Fibroblast of skin of abdomen (primary cell): ENCODE measurements around the gene OR2L8. TPM values are rescaled to one million over a fixed set of nuclear protein-coding genes. Genes with fewer than 3 reads are reported as not detected.
"Not testable (repeated sequence)": the region's sequence is repeated elsewhere in the genome, so short reads cannot be mapped to it uniquely, and the experiment has no call there.

Experiments used
- DNase-seq: peaks from one replicate; pipeline ENCODE4 v3.0.0-alpha.2; 2013
- polyA plus RNA-seq, 2 experiments: library from polyadenylated mRNA; unstranded; fragments of 120-200 nt; gene quantifications; one replicate each; pipeline ENCODE4 v1.2.1, GENCODE V29; 2013; ENCODE audit not compliant: insufficient read length in 2 of 2

Gene OR2L8
- not detected for polyA plus RNA-seq (2013, experiment 1 of 2; ENCODE audit: insufficient read length)
- not detected for polyA plus RNA-seq (2013, experiment 2 of 2; ENCODE audit: insufficient read length)

- DNase-seq, result no peak
Observed at GRCh38 chr1:247948558-247948957, at the start of gene OR2L8. OR2L8 (plus strand) TSS chr1:247948858; CDS start chr1:247948858, 0 bp downstream.

GRCh38 chr1:247904122-247904521 lies 44.5 kb upstream of the OR2L8 start:
- no peak for DNase-seq

- no peak for DNase-seq
Observed at GRCh38 chr1:247905181-247905580, 43.5 kb upstream of the OR2L8 start.

DNA sequence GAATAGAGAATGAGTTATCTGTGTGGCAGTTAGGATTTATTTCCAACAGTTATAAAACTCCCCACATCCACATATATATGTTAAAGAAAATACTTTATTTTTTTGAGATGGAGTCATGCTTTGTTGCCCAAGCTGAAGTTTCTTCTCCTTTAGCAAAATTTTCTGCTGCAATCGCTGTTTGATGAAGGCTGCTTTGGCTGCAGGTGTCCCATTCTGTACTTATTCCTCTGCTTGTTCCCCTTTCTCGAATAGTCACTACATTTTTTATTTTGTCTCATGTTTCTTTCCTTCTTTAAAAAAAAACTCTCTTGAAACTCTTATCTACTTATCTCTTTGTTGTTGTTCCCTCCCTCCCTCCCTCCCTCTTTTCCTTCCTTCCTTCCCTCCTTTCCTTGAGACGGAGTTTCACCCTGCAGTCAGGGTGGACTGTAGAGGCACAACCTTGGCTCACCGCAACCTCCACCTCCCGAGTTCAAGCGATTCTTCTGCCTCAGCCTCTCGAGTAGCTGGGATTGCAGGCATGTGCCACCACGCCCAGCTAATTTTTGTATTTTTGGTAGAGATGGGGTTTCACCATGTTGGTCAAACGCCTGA lies 42.7 kb upstream of the OR2L8 start:
- no peak for DNase-seq

- no peak for DNase-seq
Observed at GRCh38 chr1:247906504-247907047, 42.1 kb upstream of the OR2L8 start.

DNA sequence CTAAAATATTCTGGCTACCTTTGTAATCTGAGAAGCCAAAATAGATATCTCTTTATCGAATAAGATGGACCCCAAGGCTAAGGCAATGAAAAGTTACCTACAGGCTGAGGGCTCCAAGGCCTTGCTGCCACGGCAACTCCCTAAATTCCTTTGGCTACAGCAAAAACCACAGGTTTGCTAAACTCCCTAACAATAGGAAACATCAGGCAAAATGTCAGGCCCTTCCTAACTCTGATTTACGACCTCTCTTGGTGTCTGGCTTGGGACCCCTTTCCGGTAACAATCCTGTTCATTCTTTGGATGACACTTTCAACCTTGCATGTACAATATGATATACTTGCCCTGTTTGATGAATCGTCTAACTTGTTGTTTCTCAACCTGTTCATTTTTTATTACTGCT lies 39.9 kb upstream of the OR2L8 start:
- DNase-seq, result no peak

DNA sequence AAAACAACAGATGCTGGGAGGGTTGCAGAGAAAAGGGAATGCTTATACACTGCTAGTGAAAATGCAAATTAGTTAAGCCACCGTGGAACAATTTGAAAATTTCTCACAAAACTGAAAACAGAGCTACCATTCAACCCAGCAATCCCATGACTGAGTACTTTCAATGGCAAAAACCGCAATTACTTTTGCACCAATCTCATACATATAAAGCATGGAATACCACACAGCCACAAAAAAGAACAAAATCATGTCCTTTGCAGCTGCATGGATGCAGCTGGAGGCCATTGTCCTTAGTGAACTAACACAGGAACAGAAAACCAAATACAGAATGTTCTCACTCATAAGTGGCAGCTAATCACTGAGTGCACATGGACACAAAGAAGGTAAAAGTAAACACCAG lies 34.9 kb upstream of the OR2L8 start:
- no peak for DNase-seq

- no peak for DNase-seq
Observed at GRCh38 chr1:247914941-247915662, 33.6 kb upstream of the OR2L8 start.

DNA sequence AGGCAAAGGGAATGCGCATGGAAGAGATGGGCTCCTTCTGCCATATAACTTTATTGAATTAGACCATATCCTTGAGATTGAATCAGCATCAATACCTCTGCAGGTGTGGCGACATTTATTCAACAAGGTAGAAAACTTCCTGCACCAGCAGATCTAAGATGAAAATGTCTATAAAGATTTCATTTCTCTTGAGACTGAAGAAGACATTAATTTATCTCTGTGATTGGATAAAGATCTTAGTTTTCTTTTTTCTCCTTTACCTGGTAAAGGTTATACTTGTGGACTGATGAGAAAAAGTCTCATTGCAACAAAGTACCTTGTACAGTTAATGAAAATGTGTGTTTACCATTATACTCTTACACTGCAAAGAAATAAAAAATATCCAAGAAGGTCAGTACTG lies 28.7 kb upstream of the OR2L8 start, which contains the start of gene OR2T8:
TSS of gene OR2T8 (plus strand) at position 301 of the 400 bp plus-strand sequence. CDS start 766 bp downstream, outside the sequence.
- no peak for DNase-seq

DNA sequence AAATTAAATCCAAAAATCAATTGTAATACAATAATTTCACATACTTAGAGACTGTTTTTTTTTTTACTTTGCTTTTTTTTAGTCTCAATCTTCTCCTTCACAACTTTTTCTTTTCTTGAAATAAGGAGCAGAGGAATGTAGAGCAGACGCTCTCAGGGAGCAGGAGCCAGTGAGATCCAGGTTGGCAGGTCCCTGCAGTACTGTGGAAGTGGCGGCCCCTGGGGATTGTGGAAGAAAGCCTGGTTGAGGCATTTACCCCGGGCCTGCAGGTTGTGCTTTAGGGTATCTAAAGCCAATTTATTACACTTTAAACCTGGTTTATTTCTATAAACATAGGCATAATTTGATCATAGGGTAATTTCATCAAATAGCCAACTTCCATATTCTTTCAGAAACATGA lies 24.7 kb upstream of the OR2L8 start:
- DNase-seq, result no peak

- no peak for DNase-seq
Observed at GRCh38 chr1:247924868-247925267, 23.8 kb upstream of the OR2L8 start, which contains the start of gene OR2AJ1. OR2AJ1 (plus strand) TSS chr1:247924889; CDS start chr1:247933769, 8,880 bp downstream.

GRCh38 chr1:247933989-247934388 lies 14.7 kb upstream of the OR2L8 start:
- no peak for DNase-seq

GRCh38 chr1:247935781-247936180 lies 12.9 kb upstream of the OR2L8 start:
- DNase-seq, result no peak

DNA sequence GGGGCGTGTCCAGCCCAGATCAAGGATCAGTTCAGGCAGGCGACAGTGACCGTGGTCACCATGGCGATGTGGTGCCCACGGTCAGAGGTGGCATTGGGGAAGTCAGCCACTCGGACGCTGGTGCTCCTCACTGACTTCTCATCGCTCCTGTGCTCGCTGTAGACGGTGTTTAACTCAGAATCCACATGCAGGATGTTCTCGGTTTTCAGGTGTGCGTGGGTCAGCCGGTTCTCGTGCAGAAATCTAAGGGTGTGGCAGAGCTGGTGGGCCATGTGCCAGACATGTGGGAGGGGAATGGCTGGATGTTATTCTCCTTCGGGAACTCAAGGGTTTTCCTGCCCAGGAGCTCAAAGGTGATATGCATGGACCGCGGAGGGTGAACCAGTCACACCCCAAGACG lies 12.2 kb upstream of the OR2L8 start:
- DNase-seq, result no peak

- DNase-seq, result not testable (repeated sequence)
Observed at GRCh38 chr1:247936965-247937734, 11.5 kb upstream of the OR2L8 start.

- no peak for DNase-seq
Observed at GRCh38 chr1:247942624-247943023, 6.0 kb upstream of the OR2L8 start.

- no peak for DNase-seq
Observed at GRCh38 chr1:247953408-247953807, 4.8 kb downstream of the OR2L8 start.

DNA sequence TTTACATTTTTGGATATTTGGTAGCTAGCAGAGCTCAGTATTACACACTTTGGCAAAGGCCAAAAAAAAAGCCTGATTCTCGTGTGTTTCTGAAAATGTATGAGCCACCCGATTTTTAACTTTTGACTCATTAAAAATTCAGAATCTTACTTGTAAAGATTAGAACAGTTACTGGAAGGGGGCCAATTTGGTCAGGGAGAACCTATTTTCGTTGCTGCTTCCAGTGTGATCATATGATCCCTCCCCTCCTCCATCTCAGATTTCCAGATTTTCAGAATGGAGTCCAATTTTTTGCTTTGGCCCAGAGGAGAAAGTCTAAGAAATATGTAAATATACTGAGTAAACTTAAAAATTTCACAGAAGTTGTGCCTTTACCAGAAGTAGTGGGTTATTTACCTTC lies 13.1 kb downstream of the OR2L8 start:
- no peak for DNase-seq

GRCh38 chr1:247962911-247963588 lies 14.4 kb downstream of the OR2L8 start:
- no peak for DNase-seq

GRCh38 chr1:247964933-247965332 lies 16.3 kb downstream of the OR2L8 start, which contains the start of gene OR2AK2:
OR2AK2 (plus strand) TSS chr1:247965233; CDS start chr1:247965377, 144 bp downstream.
- no peak for DNase-seq

DNA sequence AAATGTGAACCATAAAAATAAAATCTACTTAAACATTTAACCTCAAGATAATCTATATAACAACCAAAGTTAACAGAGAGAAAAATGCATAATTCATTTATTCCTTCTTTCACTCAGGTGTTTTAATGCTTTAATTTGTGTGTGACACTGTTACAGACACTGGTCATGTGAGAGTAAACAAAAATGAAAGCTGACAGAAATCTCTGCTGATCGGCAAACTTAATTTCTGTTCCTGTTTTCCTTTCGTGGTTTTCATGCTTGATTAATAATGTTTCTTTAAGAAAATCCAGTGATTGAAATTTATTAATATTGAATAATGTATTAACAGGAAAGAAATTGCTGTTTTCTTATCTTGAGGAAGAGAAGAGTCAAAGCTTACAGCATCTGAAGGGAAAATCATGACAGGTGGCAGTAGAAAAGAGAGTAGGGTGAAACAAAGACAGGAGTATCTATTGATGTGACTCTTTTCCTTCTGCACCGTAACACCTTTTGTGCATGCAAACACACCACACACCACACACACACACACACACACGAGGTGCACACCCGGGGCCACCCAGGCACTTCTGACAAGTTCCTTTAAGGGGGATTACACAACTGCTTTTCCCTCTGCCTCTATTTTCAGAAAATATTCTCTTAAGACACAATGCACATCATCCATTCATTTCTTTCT lies 18.0 kb downstream of the OR2L8 start:
- no peak for DNase-seq

DNA sequence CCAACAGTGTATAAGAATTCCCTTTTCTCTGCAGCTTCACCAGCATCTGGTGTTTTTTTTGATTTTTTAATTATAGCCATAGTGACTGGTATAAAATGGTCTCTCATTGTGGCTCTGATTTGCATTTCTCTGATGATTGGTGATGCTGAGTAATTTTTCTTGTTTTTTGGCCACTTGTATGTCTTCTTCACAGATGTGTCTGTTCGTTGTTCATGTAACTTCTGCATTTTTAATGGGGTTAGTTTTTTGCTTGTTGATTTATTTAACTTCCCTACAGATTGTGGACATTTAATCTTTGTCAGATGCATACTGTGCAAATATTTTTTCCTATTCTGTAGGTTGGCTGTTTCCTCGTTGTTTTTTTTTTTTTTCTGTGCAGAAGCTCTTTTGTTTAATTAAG lies 44.3 kb downstream of the OR2L8 start:
- no peak for DNase-seq
